ENCODE data around the gene PIAS3. TPM values are rescaled to one million over a fixed set of nuclear protein-coding genes. Genes with fewer than 3 reads are reported as not detected.
A peak's percentile ranks its signal among the peaks of the same experiment; 100 is the strongest.

PIAS3 gene
- total and polyA plus RNA-seq, 4 experiments from 2014 or later: 8.8 to 33.6 (median 24.1) TPM

- no peak for DNase-seq
- ChIA-PET POLR2A (ENCODE audit: partially characterized antibody) (interaction anchor here (1.5 kb wide), 1 partner anchor 20 kb away, joined by 4 read pairs; the partner anchor contains the start of gene PIAS3), CTCF (ENCODE audit: partially characterized antibody) (interaction anchor here (0.7 to 4.1 kb wide), 2 partner anchors 13 to 20 kb away, joined by 4 to 21 read pairs; partner anchors contain the start of gene PIAS3)
- Histone ChIP-seq H3K4me3 (ENCODE audit: low read length in 2 of 2) (no peak overlapping the region), H3K27me3 (ENCODE audit: insufficient read depth, low read length) (peaks cover 5% of the 10 kb centered on the region), H3K27ac (ENCODE audit: low read depth, low read length) (no peak overlapping the region), H3K4me1 (ENCODE audit: insufficient read depth, low read length) (no peaks in the 10 kb centered on the region), H3K9me3 (ENCODE audit: control insufficient read depth in 1 of 2, low read length in 2 of 2) (no peaks in the 10 kb centered on the region), H3K36me3 (ENCODE audit: insufficient read depth, low read length) (no peaks in the 10 kb centered on the region)
- Mint-ChIP-seq H3K9me3 (no peaks in the 10 kb centered on the region), H3K36me3 (no peaks in the 10 kb centered on the region), H3K27ac (no peak overlapping the region), H3K4me3 (no peak overlapping the region), H3K27me3 (peaks cover 7 to 13% of the 10 kb centered on the region in 2 donors), H3K4me1 (no peaks in the 10 kb centered on the region)
- intact Hi-C loops (cut with micrococcal nuclease): no loop called here
Measured at GRCh38 chr1:145878724-145879123, 19.8 kb upstream of the PIAS3 start.

DNA sequence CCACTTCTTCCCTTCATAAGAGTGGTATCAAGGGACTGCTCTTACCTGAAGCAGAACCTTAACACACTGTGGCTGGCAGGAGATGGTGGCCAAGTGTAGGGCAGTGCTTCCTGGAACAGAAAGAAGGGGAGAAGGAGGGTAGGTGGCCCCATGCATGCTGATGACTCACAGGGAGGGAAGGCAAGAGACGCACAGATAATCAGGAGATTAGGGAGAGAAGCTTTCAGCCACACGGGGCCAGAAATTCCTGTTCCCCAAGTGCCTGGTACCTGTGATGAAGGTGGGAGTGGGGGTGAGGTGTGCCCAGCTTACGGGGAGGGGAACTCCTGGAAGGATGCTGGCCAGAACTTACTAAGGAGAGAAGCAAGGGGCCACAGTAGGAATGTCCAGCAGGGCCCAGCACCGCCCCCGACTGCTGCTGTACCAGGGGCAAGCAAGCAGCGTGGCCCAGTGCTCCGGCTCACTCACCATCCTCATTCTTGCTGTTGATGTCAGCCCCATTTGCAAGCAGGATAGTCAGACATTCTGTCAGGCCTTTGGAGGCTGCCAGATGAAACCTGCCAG, 19.1 kb upstream of the PIAS3 start:
- Histone ChIP-seq H3K27ac (ENCODE audit: low read depth, low read length) (no peak overlapping the region), H3K27me3 (ENCODE audit: insufficient read depth, low read length) (no peaks in the 10 kb centered on the region), H3K9me3 (ENCODE audit: control insufficient read depth in 1 of 2, low read length in 2 of 2) (no peaks in the 10 kb centered on the region), H3K4me3 (ENCODE audit: low read length in 2 of 2) (no peak overlapping the region), H3K36me3 (ENCODE audit: insufficient read depth, low read length) (no peaks in the 10 kb centered on the region), H3K4me1 (ENCODE audit: insufficient read depth, low read length) (no peaks in the 10 kb centered on the region)
- CTCF ChIA-PET (ENCODE audit: partially characterized antibody): interaction anchor here (4.1 kb wide), 1 partner anchor 14 kb away, joined by 21 read pairs; no protein-coding TSS in a partner anchor
- Mint-ChIP-seq H3K27ac (no peak overlapping the region), H3K4me1 (peaks cover under 1 to 3% (median 1%) of the 10 kb centered on the region in 4 donors), H3K9me3 (no peaks in the 10 kb centered on the region), H3K36me3 (no peaks in the 10 kb centered on the region), H3K4me3 (no peak overlapping the region), H3K27me3 (peaks cover 7 to 8% of the 10 kb centered on the region in 2 donors)
- POLR2A ChIA-PET (ENCODE audit: partially characterized antibody): interaction anchor here (1.5 kb wide), 1 partner anchor 19 kb away, joined by 4 read pairs; the partner anchor contains the start of gene PIAS3
- intact Hi-C loops (cut with micrococcal nuclease): no loop called here
- no peak for DNase-seq

DNA sequence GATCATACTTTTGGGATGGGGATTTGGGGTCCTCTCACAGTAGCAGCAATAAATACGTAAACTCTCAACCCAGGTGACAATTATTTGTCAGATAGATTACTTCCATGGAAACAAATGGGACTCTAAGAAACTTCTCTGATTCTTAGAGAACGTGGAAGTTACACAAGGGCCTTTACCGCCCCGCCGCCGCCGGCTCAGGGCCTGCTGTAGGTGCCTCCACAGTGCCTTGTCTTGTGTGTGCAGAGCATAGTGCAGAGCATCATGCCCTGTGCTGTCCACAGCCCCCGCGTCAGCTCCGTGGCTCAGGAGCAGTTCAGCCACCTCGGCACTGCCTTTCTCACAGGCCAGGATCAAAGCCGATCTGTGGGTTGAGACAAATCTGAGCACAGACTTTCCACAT, 15.8 kb upstream of the PIAS3 start:
- Mint-ChIP-seq H3K36me3 (no peaks in the 10 kb centered on the region), H3K4me3 (no peak overlapping the region), H3K9me3 (peaks cover 0 to 2% (median 0%) of the 10 kb centered on the region in 8 donors), H3K27me3 (peaks cover 4 to 6% of the 10 kb centered on the region in 2 donors), H3K4me1 (peaks cover 13 to 20% (median 17%) of the 10 kb centered on the region in 4 donors), H3K27ac (no peak overlapping the region)
- no peaks in the 10 kb centered on the region for H3K27me3 ChIP-seq (ENCODE audit: insufficient read depth, low read length)
- DNase-seq: no peak
- CTCF ChIA-PET (ENCODE audit: partially characterized antibody): interaction anchor here (1.3 to 1.9 kb wide), 2 partner anchors 9 to 28 kb away, joined by 3 to 8 read pairs; no protein-coding TSS in a partner anchor
- H3K27ac ChIP-seq (ENCODE audit: low read depth, low read length): no peak overlapping the region
- peaks cover 14% of the 10 kb centered on the region for H3K4me1 ChIP-seq (ENCODE audit: insufficient read depth, low read length)
- no peaks in the 10 kb centered on the region for H3K9me3 ChIP-seq (ENCODE audit: control insufficient read depth in 1 of 2, low read length in 2 of 2)
- POLR2A ChIA-PET (ENCODE audit: partially characterized antibody): no interaction called here
- H3K36me3 ChIP-seq (ENCODE audit: insufficient read depth, low read length): no peaks in the 10 kb centered on the region
- H3K4me3 ChIP-seq (ENCODE audit: low read length in 2 of 2): no peak overlapping the region
- intact Hi-C loops (cut with micrococcal nuclease): no loop called here

- ChIA-PET POLR2A (ENCODE audit: partially characterized antibody) (interaction anchor here (0.8 to 3.4 kb wide), 11 partner anchors 8 to 124 kb away, joined by 3 to 41 read pairs (median 4); partner anchors contain the start of genes ANKRD34A, NUDT17, PIAS3 and POLR3C), CTCF (ENCODE audit: partially characterized antibody) (interaction anchor here (0.7 to 3.7 kb wide), 10 partner anchors 11 to 140 kb away, joined by 3 to 57 read pairs (median 3); partner anchors contain the start of genes NUDT17 and PIAS3)
- H3K9me3 Mint-ChIP-seq: peaks cover 0 to 2% (median 0%) of the 10 kb centered on the region in 8 donors
- Histone ChIP-seq H3K27ac (ENCODE audit: low read depth, low read length) (peak overlapping the region; percentile 11), H3K27me3 (ENCODE audit: insufficient read depth, low read length) (no peaks in the 10 kb centered on the region), H3K36me3 (ENCODE audit: insufficient read depth, low read length) (no peaks in the 10 kb centered on the region), H3K4me1 (ENCODE audit: insufficient read depth, low read length) (peaks cover 14% of the 10 kb centered on the region), H3K4me3 (ENCODE audit: low read length in 2 of 2) (peak overlapping the region in 1 of 2 donors; percentile 51), H3K9me3 (ENCODE audit: control insufficient read depth in 1 of 2, low read length in 2 of 2) (no peaks in the 10 kb centered on the region)
- H3K4me3 Mint-ChIP-seq: peak overlapping the region; percentile 75 to 84 (median 82)
- H3K27ac Mint-ChIP-seq: peak overlapping the region in 6 of 7 donors; percentile 38 to 81 (median 68)
- H3K36me3 Mint-ChIP-seq: no peaks in the 10 kb centered on the region
- peaks cover 13 to 20% (median 17%) of the 10 kb centered on the region in 4 donors for H3K4me1 Mint-ChIP-seq
- H3K27me3 Mint-ChIP-seq: peaks cover 4 to 6% of the 10 kb centered on the region in 2 donors
- peak in 4 of 5 donors; percentile 31 to 42 (median 40) for DNase-seq
- intact Hi-C loops (cut with micrococcal nuclease): loop anchor here (2.0 kb wide), 2 partner anchors 13 to 27 kb away; partner anchors contain the start of genes NUDT17 and PIAS3
Measured at GRCh38 chr1:145871994-145872924, 13.4 kb upstream of the PIAS3 start.

DNA sequence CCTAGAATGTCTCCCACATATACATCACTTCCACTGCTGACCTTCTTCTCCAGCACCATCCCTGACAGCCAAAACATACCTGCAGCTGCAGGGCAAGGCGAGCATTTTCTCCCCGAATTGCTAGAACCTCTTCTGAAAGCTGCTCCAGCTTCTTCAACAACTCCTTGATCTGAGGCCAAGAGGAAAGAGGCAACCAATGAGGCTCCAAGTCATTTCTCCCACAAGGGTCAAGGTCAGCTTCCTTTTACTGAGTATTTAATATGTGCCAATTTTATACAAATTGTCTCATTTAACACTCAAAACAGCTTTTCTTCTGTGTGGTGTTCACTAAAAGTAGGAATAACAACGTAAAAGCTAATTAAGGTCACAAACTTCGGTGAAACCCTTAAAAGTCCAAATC, 9.4 kb upstream of the PIAS3 start:
- H3K4me1 Mint-ChIP-seq: peaks cover 13 to 19% (median 17%) of the 10 kb centered on the region in 4 donors
- Histone ChIP-seq H3K36me3 (ENCODE audit: insufficient read depth, low read length) (no peaks in the 10 kb centered on the region), H3K4me3 (ENCODE audit: low read length in 2 of 2) (no peak overlapping the region), H3K27ac (ENCODE audit: low read depth, low read length) (no peak overlapping the region), H3K27me3 (ENCODE audit: insufficient read depth, low read length) (no peaks in the 10 kb centered on the region), H3K4me1 (ENCODE audit: insufficient read depth, low read length) (peaks cover 14% of the 10 kb centered on the region), H3K9me3 (ENCODE audit: control insufficient read depth in 1 of 2, low read length in 2 of 2) (no peaks in the 10 kb centered on the region)
- intact Hi-C loops (cut with micrococcal nuclease): no loop called here
- H3K27me3 Mint-ChIP-seq: peaks cover 0 to 7% of the 10 kb centered on the region in 2 donors
- no peak overlapping the region for H3K27ac Mint-ChIP-seq
- H3K9me3 Mint-ChIP-seq: peaks cover 0 to 2% (median 0%) of the 10 kb centered on the region in 8 donors
- H3K36me3 Mint-ChIP-seq: no peaks in the 10 kb centered on the region
- ChIA-PET CTCF (ENCODE audit: partially characterized antibody) (interaction anchor here (0.6 to 2.3 kb wide), 3 partner anchors 9 to 78 kb away, joined by 3 to 12 read pairs (median 4); partner anchors contain the start of gene NUDT17), POLR2A (ENCODE audit: partially characterized antibody) (interaction anchor here (1.2 kb wide), 1 partner anchor 9 kb away, joined by 3 read pairs; the partner anchor contains the start of gene PIAS3)
- DNase-seq: no peak
- no peak overlapping the region for H3K4me3 Mint-ChIP-seq

DNA sequence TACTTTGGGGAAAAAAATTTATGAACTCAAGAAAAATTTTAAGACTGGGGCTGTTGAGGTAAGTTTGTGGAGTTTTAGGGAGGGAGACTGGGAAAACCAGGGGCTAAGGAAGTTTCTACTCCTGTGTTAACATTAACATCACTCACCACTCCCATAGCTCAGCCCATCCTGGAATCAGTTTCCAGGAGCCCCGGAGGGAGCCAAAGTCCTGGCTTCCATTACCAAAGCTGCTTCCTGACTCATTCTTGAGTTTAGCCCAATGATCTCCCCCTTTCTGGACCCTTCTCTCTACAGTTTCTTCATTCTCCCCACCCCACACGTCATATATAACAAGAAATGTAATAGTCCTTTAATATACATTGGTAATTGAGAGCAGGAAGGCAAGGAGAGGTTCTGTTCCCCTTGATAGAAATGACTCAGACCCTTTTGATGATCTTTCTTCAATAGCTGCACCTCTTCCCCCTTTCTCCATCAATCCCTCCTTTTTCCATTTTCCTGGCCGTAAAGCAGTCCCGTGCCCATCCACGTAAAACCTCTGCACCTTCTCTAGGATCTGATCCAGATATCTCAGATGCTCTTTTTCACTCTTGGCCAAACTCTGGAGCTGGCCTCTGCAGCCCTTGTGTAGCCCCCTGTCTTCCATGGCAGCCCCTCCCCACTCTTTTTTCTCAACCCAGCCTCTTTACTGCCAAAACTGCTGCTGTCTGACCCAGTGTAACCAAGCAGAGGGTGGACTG, 4.6 kb upstream of the PIAS3 start:
- Mint-ChIP-seq H3K27me3 (peaks cover 0 to 6% of the 10 kb centered on the region in 2 donors), H3K9me3 (no peaks in the 10 kb centered on the region), H3K4me3 (no peak overlapping the region), H3K4me1 (peaks cover under 1 to 9% (median 7%) of the 10 kb centered on the region in 4 donors), H3K36me3 (peaks cover 0 to under 1% of the 10 kb centered on the region in 2 donors), H3K27ac (peak overlapping the region in 1 of 7 donors; percentile 13)
- Histone ChIP-seq H3K9me3 (ENCODE audit: control insufficient read depth in 1 of 2, low read length in 2 of 2) (no peaks in the 10 kb centered on the region), H3K4me1 (ENCODE audit: insufficient read depth, low read length) (peaks cover 6% of the 10 kb centered on the region), H3K27me3 (ENCODE audit: insufficient read depth, low read length) (no peaks in the 10 kb centered on the region), H3K4me3 (ENCODE audit: low read length in 2 of 2) (no peak overlapping the region), H3K36me3 (ENCODE audit: insufficient read depth, low read length) (no peaks in the 10 kb centered on the region), H3K27ac (ENCODE audit: low read depth, low read length) (no peak overlapping the region)
- DNase-seq: no peak
- intact Hi-C loops (cut with micrococcal nuclease): no loop called here
- CTCF ChIA-PET (ENCODE audit: partially characterized antibody): interaction anchor here (12.5 kb wide), 1 partner anchor 16 kb away, joined by 199 read pairs; the partner anchor contains the start of gene NUDT17
- POLR2A ChIA-PET (ENCODE audit: partially characterized antibody): interaction anchor here (1.9 kb wide), 1 partner anchor 55 kb away, joined by 4 read pairs; the partner anchor contains the start of gene PEX11B

Measured in CD4-positive, alpha-beta memory T cell (primary cell).